Measurements from ENCODE around the gene COMT.

Gene COMT

GRCh38 chr22:19901577-19902244, 39.9 kb upstream of the COMT start:
- H3K4me3 ChIP-seq (ENCODE audit: low read depth in 1 of 2, low read length in 2 of 2): no peak overlapping the region
- H3K27me3 ChIP-seq (ENCODE audit: insufficient read depth, low read length, poor library complexity): no peaks in the 10 kb centered on the region
- DNase-seq (no peak), ATAC-seq (ENCODE audit: insufficient read depth, low read depth) (no peak)
- H3K4me2 ChIP-seq (ENCODE audit: insufficient read depth, low read length): no peak overlapping the region
- H2AFZ ChIP-seq (ENCODE audit: low read depth, low read length): no peak overlapping the region
- H3K79me2 ChIP-seq (ENCODE audit: insufficient read depth, low read length): no peaks in the 10 kb centered on the region
- no peaks in the 10 kb centered on the region for H3K9me3 ChIP-seq (ENCODE audit: insufficient read depth, low read length, severe bottlenecking)
- no peaks in the 10 kb centered on the region for H4K20me1 ChIP-seq (ENCODE audit: insufficient read depth, low read length)
- H3K4me1 ChIP-seq (ENCODE audit: insufficient read depth, low read length): peaks cover 4% of the 10 kb centered on the region
- TF ChIP-seq CTCF (IDR thresholded peaks at IDR 0.05; ENCODE audit: borderline replicate concordance, extremely low read depth, low read length, poor library complexity, severe bottlenecking) (no peak), EZH2 (IDR thresholded peaks at IDR 0.05; ENCODE audit: borderline replicate concordance, low read depth, low read length, severe bottlenecking) (no peak)
- H3K9ac ChIP-seq (ENCODE audit: low read depth, low read length): 0 out of 2 replicates have a peak overlapping the region, but pooled peaks have one; percentile 17
- H3K27ac ChIP-seq (ENCODE audit: low read length): peak overlapping the region; percentile 52
- H3K36me3 ChIP-seq (ENCODE audit: insufficient read depth, low read length): peaks cover 10% of the 10 kb centered on the region

GRCh38 chr22:19902245-19902715, 39.3 kb upstream of the COMT start:
- DNase-seq (no peak), ATAC-seq (ENCODE audit: insufficient read depth, low read depth) (no peak)
- no peak for TF ChIP-seq EZH2 (IDR thresholded peaks at IDR 0.05; ENCODE audit: borderline replicate concordance, low read depth, low read length, severe bottlenecking)
- TF ChIP-seq CTCF (IDR thresholded peaks at IDR 0.05; ENCODE audit: borderline replicate concordance, extremely low read depth, low read length, poor library complexity, severe bottlenecking): no peak
- Histone ChIP-seq H4K20me1 (ENCODE audit: insufficient read depth, low read length) (no peaks in the 10 kb centered on the region), H3K4me2 (ENCODE audit: insufficient read depth, low read length) (no peak overlapping the region), H3K4me3 (ENCODE audit: low read depth in 1 of 2, low read length in 2 of 2) (no peak overlapping the region), H3K36me3 (ENCODE audit: insufficient read depth, low read length) (peaks cover 10% of the 10 kb centered on the region), H3K79me2 (ENCODE audit: insufficient read depth, low read length) (no peaks in the 10 kb centered on the region), H3K9me3 (ENCODE audit: insufficient read depth, low read length, severe bottlenecking) (no peaks in the 10 kb centered on the region), H3K27ac (ENCODE audit: low read length) (peak overlapping the region; percentile 52), H3K27me3 (ENCODE audit: insufficient read depth, low read length, poor library complexity) (no peaks in the 10 kb centered on the region), H3K4me1 (ENCODE audit: insufficient read depth, low read length) (no peaks in the 10 kb centered on the region), H3K9ac (ENCODE audit: low read depth, low read length) (no peak overlapping the region), H2AFZ (ENCODE audit: low read depth, low read length) (no peak overlapping the region)

- no peaks in the 10 kb centered on the region for H3K9me3 ChIP-seq (ENCODE audit: insufficient read depth, low read length, severe bottlenecking)
- no peak overlapping the region for H3K27ac ChIP-seq (ENCODE audit: low read length)
- H3K79me2 ChIP-seq (ENCODE audit: insufficient read depth, low read length): no peaks in the 10 kb centered on the region
- no peaks in the 10 kb centered on the region for H3K27me3 ChIP-seq (ENCODE audit: insufficient read depth, low read length, poor library complexity)
- H2AFZ ChIP-seq (ENCODE audit: low read depth, low read length): no peak overlapping the region
- no peak overlapping the region for H3K4me2 ChIP-seq (ENCODE audit: insufficient read depth, low read length)
- H3K4me1 ChIP-seq (ENCODE audit: insufficient read depth, low read length): no peaks in the 10 kb centered on the region
- no peak overlapping the region for H3K4me3 ChIP-seq (ENCODE audit: low read depth in 1 of 2, low read length in 2 of 2)
- TF ChIP-seq CTCF (IDR thresholded peaks at IDR 0.05; ENCODE audit: borderline replicate concordance, extremely low read depth, low read length, poor library complexity, severe bottlenecking) (no peak), EZH2 (IDR thresholded peaks at IDR 0.05; ENCODE audit: borderline replicate concordance, low read depth, low read length, severe bottlenecking) (no peak)
- peaks cover 6% of the 10 kb centered on the region; the same call in 1 of the 2 replicates for H3K36me3 ChIP-seq (ENCODE audit: insufficient read depth, low read length)
- no peak for DNase-seq
- H3K9ac ChIP-seq (ENCODE audit: low read depth, low read length): no peak overlapping the region
- ATAC-seq (ENCODE audit: insufficient read depth, low read depth): no peak
- H4K20me1 ChIP-seq (ENCODE audit: insufficient read depth, low read length): no peaks in the 10 kb centered on the region
Observed at GRCh38 chr22:19903031-19903430, 38.5 kb upstream of the COMT start.

All from DND-41 (cell line).